Activated CD8-positive, alpha-beta T cell treated with anti-CD3 and anti-CD28 coated beads for 36 hours (primary cell): Measurements from ENCODE around the gene PCDH9. TPM values are rescaled to one million over a fixed set of nuclear protein-coding genes. Genes with fewer than 3 reads are reported as not detected.

ENCODE experiments used
- ATAC-seq: fragments of 200-7000 bp; cut with Tn5 transposase; one replicate; pipeline ENCODE4 v1.10.0; 2021; ENCODE audit warnings: mild to moderate bottlenecking, moderate library complexity
- CTCF ChIA-PET: fragments of 350-600 bp; sonication (Branson Sonifier 250); formaldehyde crosslinking; loops from one replicate; lab custom pipeline; 2021; ENCODE audit warnings: antibody characterized with exemption; lab: Charles Lee
- POLR2A ChIA-PET: fragments of 350-600 bp; sonication (Branson Sonifier 250); formaldehyde crosslinking; loops from one replicate; lab custom pipeline; 2021; ENCODE audit warnings: antibody characterized with exemption; lab: Charles Lee
- DNase-seq: peaks from one replicate; pipeline ENCODE4 v3.0.0-alpha.2; 2020
- H3K27ac Mint-ChIP-seq: one replicate; pipeline ENCODE4 v1.8.0; 2021; ENCODE audit warnings: mild to moderate bottlenecking, mixed read lengths
- H3K27me3 Mint-ChIP-seq: one replicate; pipeline ENCODE4 v1.8.0; 2021; ENCODE audit warnings: mixed read lengths
- H3K36me3 Mint-ChIP-seq: one replicate; pipeline ENCODE4 v1.8.0; 2021; ENCODE audit warnings: low read depth, mixed read lengths
- H3K4me1 Mint-ChIP-seq: one replicate; pipeline ENCODE4 v1.8.0; 2021; ENCODE audit warnings: low read depth, mixed read lengths
- H3K4me3 Mint-ChIP-seq: one replicate; pipeline ENCODE4 v1.8.0; 2021; ENCODE audit warnings: mild to moderate bottlenecking, moderate library complexity, mixed read lengths
- H3K9me3 Mint-ChIP-seq: one replicate; pipeline ENCODE4 v1.8.0; 2021; ENCODE audit warnings: mixed read lengths
- CTCF ChIP-seq: fragments of 200-600 bp; IDR thresholded peaks from one replicate; pipeline ENCODE4 v1.8.0; 2022; ENCODE audit warnings: antibody characterized with exemption, mild to moderate bottlenecking
- intact Hi-C: fragments of 100-400 bp; cut with micrococcal nuclease; formaldehyde crosslinking; loops from one replicate; pipeline ENCODE4 v1.10.0; 2022
- total RNA-seq, 2 experiments: library from RNA; stranded (reverse); gene quantifications; one replicate each; pipeline ENCODE4 v1.2.3, GENCODE V29; 2021

PCDH9 gene
- total RNA-seq, 2 experiments from 2014 or later = 0.04 to 0.14 TPM

- H3K9me3 Mint-ChIP-seq = no peaks in the 10 kb centered on the region
- no peak overlapping the region for H3K4me3 Mint-ChIP-seq
- no peak overlapping the region for H3K27ac Mint-ChIP-seq
Observed at GRCh38 chr13:67062160-67062559, 168.0 kb downstream of the PCDH9 start.

GRCh38 chr13:67061750-67062149, 168.4 kb downstream of the PCDH9 start:
- Mint-ChIP-seq H3K36me3 (no peaks in the 10 kb centered on the region), H3K4me3 (no peak overlapping the region), H3K27me3 (no peaks in the 10 kb centered on the region), H3K27ac (no peak overlapping the region), H3K4me1 (no peaks in the 10 kb centered on the region), H3K9me3 (no peaks in the 10 kb centered on the region)
- ChIA-PET CTCF (no interaction called here), POLR2A (no interaction called here)
- intact Hi-C loops = no loop called here
- no peak for TF ChIP-seq CTCF
- ATAC-seq (no peak), DNase-seq (no peak)

More at GRCh38 chr13:67062160-67062559, 168.0 kb downstream of the PCDH9 start:
- DNase-seq = no peak
- CTCF ChIA-PET = no interaction called here
- no peak for TF ChIP-seq CTCF
- H3K36me3 Mint-ChIP-seq = no peaks in the 10 kb centered on the region
- no peaks in the 10 kb centered on the region for H3K27me3 Mint-ChIP-seq
- POLR2A ChIA-PET = no interaction called here
- no peak for ATAC-seq
- intact Hi-C loops = no loop called here
- H3K4me1 Mint-ChIP-seq = no peaks in the 10 kb centered on the region

GRCh38 chr13:67052550-67053490, 177.3 kb downstream of the PCDH9 start:
- intact Hi-C loops = no loop called here
- no peak for TF ChIP-seq CTCF
- DNase-seq (no peak), ATAC-seq (no peak)
- no peak overlapping the region for H3K4me3 Mint-ChIP-seq
- no peaks in the 10 kb centered on the region for H3K9me3 Mint-ChIP-seq
- H3K36me3 Mint-ChIP-seq = no peaks in the 10 kb centered on the region
- no peak overlapping the region for H3K27ac Mint-ChIP-seq
- H3K27me3 Mint-ChIP-seq = no peaks in the 10 kb centered on the region
- ChIA-PET CTCF (no interaction called here), POLR2A (no interaction called here)
- H3K4me1 Mint-ChIP-seq = peaks cover 4% of the 10 kb centered on the region

- CTCF ChIA-PET = no interaction called here
- intact Hi-C loops = no loop called here
Observed at GRCh38 chr13:67049744-67050143, 180.4 kb downstream of the PCDH9 start.

More at GRCh38 chr13:67049744-67050143, 180.4 kb downstream of the PCDH9 start:
- TF ChIP-seq CTCF = no peak
- DNase-seq (no peak), ATAC-seq (no peak)
- Mint-ChIP-seq H3K36me3 (no peaks in the 10 kb centered on the region), H3K27ac (no peak overlapping the region), H3K4me1 (peaks cover 4% of the 10 kb centered on the region), H3K9me3 (no peaks in the 10 kb centered on the region), H3K4me3 (no peak overlapping the region), H3K27me3 (no peaks in the 10 kb centered on the region)
- POLR2A ChIA-PET = no interaction called here
